AG09309 (cell line): ENCODE data around the gene DDX49.

Experiments used
- DNase-seq: peaks from one replicate; pipeline ENCODE4 v3.0.0-alpha.2; 2010; ENCODE audit warnings: low read depth
- H3K4me3 ChIP-seq: 2 replicates; pipeline ENCODE4 v1.5.1; 2011; ENCODE audit warnings: mild to moderate bottlenecking, low read depth, low read length, moderate library complexity; ENCODE audit not compliant: control insufficient read depth
- TF ChIP-seq, protein P1 (sequence below): IDR thresholded peaks from 2 replicates; pipeline ENCODE4 v1.5.1; 2011; ENCODE audit warnings: mild to moderate bottlenecking, low read depth, low read length, inconsistent platforms; ENCODE audit not compliant: insufficient read depth, control insufficient read depth; ENCODE audit errors: missing control alignments

Gene DDX49

DNA sequence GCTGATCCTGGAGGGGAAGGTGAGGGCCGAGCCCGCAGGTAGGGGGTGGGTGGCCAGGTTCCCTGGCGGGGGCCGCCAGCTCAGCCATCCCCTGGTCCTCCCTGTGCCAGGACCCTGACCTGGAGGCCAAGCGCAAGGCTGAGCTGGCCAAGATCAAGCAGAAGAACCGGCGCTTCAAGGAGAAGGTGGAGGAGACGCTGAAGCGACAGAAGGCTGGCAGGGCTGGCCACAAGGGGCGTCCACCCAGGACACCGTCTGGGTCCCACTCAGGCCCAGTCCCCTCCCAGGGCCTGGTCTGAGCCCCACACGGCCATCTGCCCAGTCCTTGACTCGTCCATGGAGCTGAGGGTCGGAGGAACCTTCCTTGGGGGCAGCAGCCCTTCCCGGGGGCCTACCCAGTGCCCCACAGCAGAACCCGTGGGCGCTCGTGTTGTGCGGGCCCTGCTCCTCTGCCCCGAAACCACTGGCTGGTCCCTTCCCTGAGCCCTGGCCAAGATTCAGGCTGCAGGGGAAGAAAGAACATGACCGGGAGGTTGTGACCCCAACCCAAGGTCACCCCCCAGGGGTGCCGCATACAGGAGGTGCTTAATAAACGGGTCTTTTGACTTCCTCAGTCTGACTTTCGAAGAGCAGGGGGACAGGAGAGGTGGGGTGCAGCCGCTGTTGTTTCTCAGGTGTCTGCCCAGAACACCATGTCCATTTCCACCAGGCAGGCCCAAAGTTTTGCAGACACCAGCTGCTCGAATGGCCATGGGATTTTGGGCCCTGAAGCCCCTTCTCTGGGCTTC, 8.7 kb downstream of the DDX49 start:
- no peak overlapping the region for H3K4me3 ChIP-seq
- TF ChIP-seq, protein P1, sequence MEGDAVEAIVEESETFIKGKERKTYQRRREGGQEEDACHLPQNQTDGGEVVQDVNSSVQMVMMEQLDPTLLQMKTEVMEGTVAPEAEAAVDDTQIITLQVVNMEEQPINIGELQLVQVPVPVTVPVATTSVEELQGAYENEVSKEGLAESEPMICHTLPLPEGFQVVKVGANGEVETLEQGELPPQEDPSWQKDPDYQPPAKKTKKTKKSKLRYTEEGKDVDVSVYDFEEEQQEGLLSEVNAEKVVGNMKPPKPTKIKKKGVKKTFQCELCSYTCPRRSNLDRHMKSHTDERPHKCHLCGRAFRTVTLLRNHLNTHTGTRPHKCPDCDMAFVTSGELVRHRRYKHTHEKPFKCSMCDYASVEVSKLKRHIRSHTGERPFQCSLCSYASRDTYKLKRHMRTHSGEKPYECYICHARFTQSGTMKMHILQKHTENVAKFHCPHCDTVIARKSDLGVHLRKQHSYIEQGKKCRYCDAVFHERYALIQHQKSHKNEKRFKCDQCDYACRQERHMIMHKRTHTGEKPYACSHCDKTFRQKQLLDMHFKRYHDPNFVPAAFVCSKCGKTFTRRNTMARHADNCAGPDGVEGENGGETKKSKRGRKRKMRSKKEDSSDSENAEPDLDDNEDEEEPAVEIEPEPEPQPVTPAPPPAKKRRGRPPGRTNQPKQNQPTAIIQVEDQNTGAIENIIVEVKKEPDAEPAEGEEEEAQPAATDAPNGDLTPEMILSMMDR = no peak
- no peak for DNase-seq

DNA sequence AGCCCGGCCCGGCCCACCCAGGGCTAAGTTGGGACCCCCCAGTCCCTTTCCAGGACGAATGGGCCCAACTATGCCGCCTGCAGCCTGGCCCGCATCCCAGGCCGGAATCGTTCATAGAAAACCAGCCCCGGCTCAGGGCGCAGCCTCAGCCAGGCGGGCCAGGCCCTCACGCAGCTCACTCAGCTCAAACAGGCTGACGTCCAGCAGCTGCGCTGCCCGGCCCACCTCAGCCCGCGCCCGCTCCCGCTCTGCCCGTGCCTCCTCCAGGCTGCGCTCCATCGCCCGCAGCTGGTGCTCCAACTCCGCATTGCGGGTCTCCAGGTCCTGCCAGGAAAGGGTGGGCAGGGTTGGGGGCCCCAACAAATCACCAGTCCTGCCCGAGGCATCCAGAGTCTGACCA, 9.8 kb downstream of the DDX49 start:
- no peak for DNase-seq
- TF ChIP-seq, protein P1 = no peak
- no peak overlapping the region for H3K4me3 ChIP-seq

DNA sequence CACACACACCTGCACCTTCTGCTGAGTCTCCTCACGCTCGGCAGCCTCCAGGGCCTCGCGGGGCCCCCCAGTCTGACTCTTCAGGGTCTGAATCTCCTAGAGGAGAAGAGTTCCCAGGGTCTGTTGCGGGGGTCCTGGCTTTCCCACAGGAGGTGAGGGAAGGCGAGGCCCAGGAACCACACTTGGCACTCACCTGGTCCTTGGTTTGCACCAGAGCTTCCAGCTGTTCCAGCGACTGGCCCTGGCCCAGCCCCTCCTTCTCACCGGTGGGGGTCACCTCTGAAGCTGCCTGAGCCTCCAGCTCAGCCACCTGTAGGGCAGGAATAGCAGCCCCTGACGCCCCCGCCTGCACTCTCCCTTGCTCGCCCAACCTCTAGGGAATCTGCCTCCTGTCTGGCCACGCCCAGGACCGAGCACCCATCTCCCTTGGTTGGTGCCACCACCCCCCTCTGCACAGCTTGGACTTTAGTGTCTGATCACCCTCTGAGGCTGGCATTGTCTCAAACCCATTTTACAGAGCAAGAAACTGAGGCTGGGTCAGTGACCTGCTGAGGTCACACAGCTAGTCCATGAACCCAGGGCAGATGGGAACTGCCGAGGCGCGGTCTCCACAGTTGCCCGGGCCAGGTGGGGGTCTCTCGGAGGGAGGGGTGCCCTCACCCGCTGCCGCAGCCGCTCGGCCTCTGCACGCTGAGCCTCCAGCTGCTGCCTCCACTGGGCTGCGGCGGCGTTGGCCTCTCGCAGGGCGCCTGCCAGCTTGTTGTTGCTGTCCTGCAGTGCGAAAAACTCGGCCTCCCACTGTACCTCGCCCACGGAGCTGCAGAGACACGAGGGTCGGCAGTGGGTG, 12.0 kb downstream of the DDX49 start:
- TF ChIP-seq, protein P1 = no peak
- H3K4me3 ChIP-seq = no peak overlapping the region
- DNase-seq = no peak

DNA sequence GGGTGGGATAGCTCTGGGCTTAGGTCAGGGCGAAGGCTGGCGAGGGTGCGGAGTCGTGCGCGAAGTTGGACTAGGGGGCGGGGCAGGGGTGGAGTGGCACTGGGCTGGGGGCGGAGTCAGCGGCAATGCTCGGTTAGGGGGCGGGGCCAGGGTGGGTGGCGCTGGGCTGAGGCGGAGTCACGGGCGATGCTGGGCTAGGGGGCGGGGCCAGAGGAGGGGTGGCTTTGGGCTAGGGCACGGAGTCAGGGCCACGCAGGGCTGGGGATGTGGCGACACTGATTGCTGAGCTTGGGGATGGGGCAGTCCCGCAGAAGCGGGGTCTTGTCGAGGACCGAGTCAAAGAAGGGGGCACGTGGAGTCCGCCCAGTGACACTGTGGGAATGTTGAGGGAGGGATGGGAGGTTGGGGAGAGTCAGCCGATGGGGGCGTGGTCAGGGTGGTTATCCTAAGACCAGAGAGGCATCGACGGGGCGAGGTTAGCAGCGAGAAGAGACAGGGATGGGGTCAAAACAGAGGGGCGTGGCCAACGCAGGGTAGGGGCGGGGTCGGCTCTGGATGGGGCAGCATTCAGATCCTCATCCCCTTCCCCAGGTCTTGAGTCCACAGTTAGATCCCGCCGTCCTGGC, 12.8 kb downstream of the DDX49 start:
- H3K4me3 ChIP-seq = no peak overlapping the region
- TF ChIP-seq, protein P1 = no peak
- DNase-seq = no peak

DNA sequence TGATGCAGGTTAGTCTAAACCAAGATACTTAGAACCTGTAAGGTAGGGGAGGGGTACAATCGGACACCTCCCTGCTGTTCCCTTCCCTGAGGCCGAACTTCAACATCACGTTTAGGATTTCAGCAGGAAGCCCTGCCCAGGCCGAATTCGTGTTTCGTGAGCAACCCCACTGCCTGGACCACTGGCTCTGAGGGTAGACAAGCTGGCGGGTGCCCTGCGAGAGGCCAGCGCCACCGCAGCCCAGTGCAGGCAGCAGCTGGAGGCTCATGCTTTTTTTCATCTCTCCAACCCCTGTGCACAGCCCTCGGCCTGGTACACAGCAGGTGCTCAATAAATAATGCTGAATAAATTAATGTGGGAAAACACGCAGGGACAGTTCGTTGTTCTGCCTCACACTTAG, 13.8 kb downstream of the DDX49 start:
- no peak overlapping the region for H3K4me3 ChIP-seq
- no peak for DNase-seq
- TF ChIP-seq, protein P1 = no peak

DNA sequence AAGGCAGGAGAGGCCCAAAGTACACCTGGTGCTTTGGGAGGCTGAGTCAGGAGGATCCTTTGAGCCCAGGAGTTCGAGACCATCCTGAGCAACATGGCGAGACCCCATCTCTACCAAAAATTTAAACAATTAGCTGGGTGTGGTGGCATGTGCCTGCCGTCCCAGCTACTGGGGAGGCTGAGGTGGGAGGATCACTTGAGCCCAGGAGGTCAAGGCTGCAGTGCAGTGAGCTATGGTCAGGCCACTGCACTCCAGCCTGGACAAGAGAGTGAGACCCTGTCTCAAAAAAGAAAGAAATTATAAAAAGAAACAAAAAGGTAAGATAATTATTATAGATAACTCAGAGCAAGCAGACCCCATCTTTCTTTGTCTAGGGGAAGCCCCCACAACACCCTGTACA, 19.6 kb downstream of the DDX49 start:
- peak overlapping the region; percentile 88 for H3K4me3 ChIP-seq
- TF ChIP-seq, protein P1 = no peak

More for the DNA sequence above, 19.6 kb downstream of the DDX49 start:
- no peak for DNase-seq
